BJ (cell line): ENCODE data around the gene ZNF793. TPM values are rescaled to one million over a fixed set of nuclear protein-coding genes. Genes with fewer than 3 reads are reported as not detected.

Experiments
- CTCF ChIA-PET: fragments of 350-600 bp; formaldehyde crosslinking; extraction: SDS; loops from one replicate; lab custom pipeline; 2021; ENCODE audit warnings: antibody characterized with exemption, inconsistent platforms; lab: Yijun Ruan, JAX
- POLR2A ChIA-PET: fragments of 300-600 bp; sonication (Branson Sonifier 250); formaldehyde crosslinking; extraction: SDS; loops from one replicate; lab custom pipeline; 2021; ENCODE audit warnings: antibody characterized with exemption; lab: Charles Lee
- DNase-seq: peaks from one replicate; pipeline ENCODE4 v3.0.0-alpha.2; 2011; ENCODE audit warnings: low read depth
- H3K27me3 ChIP-seq: 2 replicates; pipeline ENCODE4 v1.6.0; 2011; ENCODE audit warnings: low read length; ENCODE audit not compliant: control insufficient read depth, insufficient read depth
- H3K36me3 ChIP-seq: 2 replicates; pipeline ENCODE4 v1.5.1; 2011; ENCODE audit warnings: low read length; ENCODE audit not compliant: control insufficient read depth, insufficient read depth
- H3K4me3 ChIP-seq: 2 replicates; pipeline ENCODE4 v1.5.1; 2011; ENCODE audit warnings: low read depth, mild to moderate bottlenecking, control low read depth, low read length
- polyA minus RNA-seq: library from RNA; depleted of rRNA, polyadenylated mRNA; stranded (reverse); fragments of >200 nt; gene quantifications from 2 replicates; pipeline ENCODE4 v1.2.3, GENCODE V29; 2011; rRNA and poly(A)+ RNA removed
- polyA plus RNA-seq: library from polyadenylated mRNA; depleted of rRNA; stranded (reverse); fragments of >200 nt; gene quantifications from 2 replicates; pipeline ENCODE4 v1.2.3, GENCODE V29; 2011; rRNA removed
- TF ChIP-seq, protein P1 (sequence below): IDR thresholded peaks from 2 replicates; pipeline ENCODE4 v1.5.1; 2011; ENCODE audit warnings: low read depth, mild to moderate bottlenecking, control low read depth, inconsistent platforms, low read length, moderate library complexity; ENCODE audit not compliant: insufficient read depth

The ZNF793 gene
- polyA plus RNA-seq (1.1 TPM in 2 replicates), polyA minus RNA-seq (1.2 and 2.5 TPM in 2 replicates)

- DNase-seq: peak; percentile 16
- peak within 1 kb of the TSS; percentile 73 for H3K4me3 ChIP-seq
- ChIA-PET POLR2A (no interaction called here), CTCF (no interaction called here)
- H3K27me3 ChIP-seq: no peaks in the 10 kb centered on the region
- TF ChIP-seq, protein P1, sequence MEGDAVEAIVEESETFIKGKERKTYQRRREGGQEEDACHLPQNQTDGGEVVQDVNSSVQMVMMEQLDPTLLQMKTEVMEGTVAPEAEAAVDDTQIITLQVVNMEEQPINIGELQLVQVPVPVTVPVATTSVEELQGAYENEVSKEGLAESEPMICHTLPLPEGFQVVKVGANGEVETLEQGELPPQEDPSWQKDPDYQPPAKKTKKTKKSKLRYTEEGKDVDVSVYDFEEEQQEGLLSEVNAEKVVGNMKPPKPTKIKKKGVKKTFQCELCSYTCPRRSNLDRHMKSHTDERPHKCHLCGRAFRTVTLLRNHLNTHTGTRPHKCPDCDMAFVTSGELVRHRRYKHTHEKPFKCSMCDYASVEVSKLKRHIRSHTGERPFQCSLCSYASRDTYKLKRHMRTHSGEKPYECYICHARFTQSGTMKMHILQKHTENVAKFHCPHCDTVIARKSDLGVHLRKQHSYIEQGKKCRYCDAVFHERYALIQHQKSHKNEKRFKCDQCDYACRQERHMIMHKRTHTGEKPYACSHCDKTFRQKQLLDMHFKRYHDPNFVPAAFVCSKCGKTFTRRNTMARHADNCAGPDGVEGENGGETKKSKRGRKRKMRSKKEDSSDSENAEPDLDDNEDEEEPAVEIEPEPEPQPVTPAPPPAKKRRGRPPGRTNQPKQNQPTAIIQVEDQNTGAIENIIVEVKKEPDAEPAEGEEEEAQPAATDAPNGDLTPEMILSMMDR: no peak
- no peaks in the 10 kb centered on the region for H3K36me3 ChIP-seq
Measured at GRCh38 chr19:37506387-37507166, at the start of gene ZNF793. TSS of gene ZNF793 (plus strand) at chr19:37506939. CDS start at chr19:37523440, 16,501 bp downstream.

GRCh38 chr19:37466277-37466797, 40.4 kb upstream of the ZNF793 start:
- Histone ChIP-seq H3K4me3 (peak overlapping the region; percentile 73), H3K36me3 (peaks cover 2% of the 10 kb centered on the region), H3K27me3 (no peaks in the 10 kb centered on the region)
- TF ChIP-seq, protein P1: no peak
- no peak for DNase-seq
- CTCF ChIA-PET: no interaction called here
- POLR2A ChIA-PET: no interaction called here

- H3K4me3 ChIP-seq: peak within 1 kb of the TSS; percentile 73
- peak; percentile 67 for DNase-seq
- POLR2A ChIA-PET: interaction anchor here (0.6 kb wide), 1 partner anchor 18 kb away, joined by 3 read pairs; no protein-coding TSS in a partner anchor
- H3K36me3 ChIP-seq: peaks cover 2% of the 10 kb centered on the region
- CTCF ChIA-PET: no interaction called here
- no peaks in the 10 kb centered on the region for H3K27me3 ChIP-seq
- TF ChIP-seq, protein P1: no peak
Measured at GRCh38 chr19:37466798-37467607, 39.7 kb upstream of the ZNF793 start, which contains the start of gene ZNF569. TSS of gene ZNF569 (minus strand) at chr19:37467444. CDS start at chr19:37444921, 22,523 bp downstream.

DNA sequence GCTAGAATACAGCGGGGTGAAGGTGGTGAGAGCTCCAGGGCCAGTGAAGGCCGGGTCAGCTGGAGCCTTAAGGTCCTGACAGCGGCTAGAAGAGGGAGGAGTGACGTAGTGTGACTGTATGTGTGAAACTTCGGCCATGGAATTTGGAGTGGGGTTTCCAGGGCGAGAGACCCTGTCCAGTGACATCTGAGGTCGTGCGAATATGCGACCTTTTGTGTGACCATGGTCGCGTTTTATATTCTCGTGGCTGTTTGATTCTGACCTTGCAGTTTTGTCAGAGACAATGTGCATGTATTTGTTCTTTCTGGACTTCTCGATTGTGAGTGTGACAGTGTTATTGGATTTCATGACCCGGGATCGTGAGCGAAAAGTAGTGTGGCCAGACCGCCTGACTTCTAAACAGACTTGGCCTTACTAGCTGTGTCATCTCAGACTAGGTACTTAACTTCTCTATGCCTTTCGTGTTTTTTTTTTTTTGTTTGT, 39.1 kb upstream of the ZNF793 start:
- DNase-seq: no peak
- ChIA-PET CTCF (no interaction called here), POLR2A (interaction anchor here (0.6 kb wide), 1 partner anchor 17 kb away, joined by 3 read pairs; no protein-coding TSS in a partner anchor)
- H3K36me3 ChIP-seq: peaks cover 2% of the 10 kb centered on the region
- no peaks in the 10 kb centered on the region for H3K27me3 ChIP-seq
- peak overlapping the region; percentile 73 for H3K4me3 ChIP-seq
- TF ChIP-seq, protein P1: no peak
